Activated CD8-positive, alpha-beta memory T cell treated with anti-CD3 and anti-CD28 coated beads, Interleukin-2, amount 10 ng/mL, durations not matched to agents 7 days and 5 days (primary cell): ENCODE measurements around the gene MAP4K5. TPM values are rescaled to one million over a fixed set of nuclear protein-coding genes. Genes with fewer than 3 reads are reported as not detected.

Source experiments
- ATAC-seq: fragments of 150-1000 bp; cut with Tn5 transposase; one replicate; pipeline ENCODE4 v1.10.0; 2021; ENCODE audit warnings: moderate library complexity
- CTCF ChIA-PET: fragments of 350-600 bp; sonication (Branson Sonifier 250); formaldehyde crosslinking; loops from one replicate; lab custom pipeline; 2021; ENCODE audit warnings: antibody characterized with exemption; lab: Charles Lee
- DNase-seq: peaks from one replicate; pipeline ENCODE4 v3.0.0-alpha.2; 2020
- H3K27ac Mint-ChIP-seq: one replicate; pipeline ENCODE4 v1.8.0; 2021; ENCODE audit warnings: mild to moderate bottlenecking, mixed read lengths
- H3K27me3 Mint-ChIP-seq: one replicate; pipeline ENCODE4 v1.8.0; 2021; ENCODE audit warnings: mixed read lengths
- H3K36me3 Mint-ChIP-seq: one replicate; pipeline ENCODE4 v1.8.0; 2021; ENCODE audit warnings: mild to moderate bottlenecking, mixed read lengths
- H3K4me1 Mint-ChIP-seq: one replicate; pipeline ENCODE4 v1.8.0; 2021; ENCODE audit warnings: mixed read lengths
- H3K4me3 Mint-ChIP-seq: one replicate; pipeline ENCODE4 v1.8.0; 2021; ENCODE audit warnings: mild to moderate bottlenecking, moderate library complexity, mixed read lengths
- H3K9me3 Mint-ChIP-seq: one replicate; pipeline ENCODE4 v1.8.0; 2022; ENCODE audit warnings: low read depth, mixed read lengths
- total RNA-seq, 2 experiments: library from RNA; stranded (reverse); gene quantifications; one replicate each; pipeline ENCODE4 v1.2.3, GENCODE V29; 2021

MAP4K5 gene
- total RNA-seq, 2 experiments from 2014 or later = 31.4 to 38.7 TPM

DNA sequence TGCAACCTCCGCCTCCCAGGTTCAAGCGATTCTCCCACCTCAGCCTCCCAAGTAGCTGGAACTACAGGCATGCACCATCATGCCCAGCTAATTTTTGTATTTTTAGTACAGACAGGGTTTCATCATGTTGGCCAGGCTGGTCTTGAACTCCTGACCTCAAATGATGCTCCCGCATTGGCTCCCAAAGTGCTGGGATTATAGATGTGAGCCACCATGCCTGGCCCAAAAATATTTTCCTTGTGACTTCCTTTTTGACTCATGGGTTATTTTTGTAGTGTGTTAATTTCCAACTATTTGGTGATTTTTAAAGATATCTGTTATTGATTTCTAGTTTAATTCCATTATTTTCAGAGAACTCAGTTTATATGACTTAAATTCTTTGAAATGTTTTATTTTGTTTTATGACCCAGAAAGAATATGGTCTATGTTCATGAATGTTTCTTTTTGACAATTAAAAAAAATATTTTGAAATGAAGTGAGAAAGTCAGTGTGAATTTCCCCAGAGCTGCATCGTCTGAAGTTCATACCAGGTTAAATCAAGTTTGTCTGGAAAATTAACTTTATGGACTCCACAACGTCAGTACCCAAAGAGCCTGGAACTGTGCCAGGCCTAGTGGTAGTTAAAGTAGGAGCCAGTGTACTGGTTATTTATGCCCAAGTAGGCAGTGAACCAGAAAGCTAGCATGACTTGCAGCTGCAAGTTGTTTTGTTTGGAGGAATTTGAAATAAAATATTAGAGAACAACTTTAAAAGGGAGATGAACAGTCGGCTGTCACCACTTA, 132.9 kb downstream of the MAP4K5 start:
- Mint-ChIP-seq H3K9me3 (no peaks in the 10 kb centered on the region), H3K36me3 (peaks cover 2% of the 10 kb centered on the region), H3K4me3 (no peak overlapping the region), H3K27ac (no peak overlapping the region), H3K4me1 (peaks cover 18% of the 10 kb centered on the region), H3K27me3 (peaks cover 6% of the 10 kb centered on the region)
- ATAC-seq = no peak
- no peak for DNase-seq
- CTCF ChIA-PET = no interaction called here

DNA sequence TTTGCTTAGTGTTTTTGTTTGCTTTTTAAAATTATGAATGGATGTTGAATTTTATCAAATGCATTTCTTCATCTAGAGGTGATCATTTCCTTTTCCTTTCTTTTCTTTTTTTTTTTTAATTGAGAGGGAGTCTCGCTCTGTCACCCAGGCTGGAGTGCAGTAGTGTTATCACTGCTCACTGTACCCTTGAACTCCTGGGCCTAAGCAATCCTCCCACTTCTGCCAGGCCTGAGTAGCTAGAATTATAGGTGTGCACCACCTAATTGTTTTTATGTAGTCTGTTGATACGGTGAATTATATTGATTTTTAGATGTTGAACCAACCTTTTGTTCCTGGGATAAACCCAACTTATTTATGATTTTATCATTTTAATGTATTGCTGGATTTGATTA, 134.2 kb downstream of the MAP4K5 start:
- CTCF ChIA-PET = no interaction called here
- Mint-ChIP-seq H3K4me1 (peaks cover 18% of the 10 kb centered on the region), H3K27me3 (peaks cover 6% of the 10 kb centered on the region), H3K9me3 (no peaks in the 10 kb centered on the region), H3K27ac (no peak overlapping the region), H3K4me3 (no peak overlapping the region), H3K36me3 (peaks cover 2% of the 10 kb centered on the region)
- ATAC-seq (no peak), DNase-seq (no peak)

DNA sequence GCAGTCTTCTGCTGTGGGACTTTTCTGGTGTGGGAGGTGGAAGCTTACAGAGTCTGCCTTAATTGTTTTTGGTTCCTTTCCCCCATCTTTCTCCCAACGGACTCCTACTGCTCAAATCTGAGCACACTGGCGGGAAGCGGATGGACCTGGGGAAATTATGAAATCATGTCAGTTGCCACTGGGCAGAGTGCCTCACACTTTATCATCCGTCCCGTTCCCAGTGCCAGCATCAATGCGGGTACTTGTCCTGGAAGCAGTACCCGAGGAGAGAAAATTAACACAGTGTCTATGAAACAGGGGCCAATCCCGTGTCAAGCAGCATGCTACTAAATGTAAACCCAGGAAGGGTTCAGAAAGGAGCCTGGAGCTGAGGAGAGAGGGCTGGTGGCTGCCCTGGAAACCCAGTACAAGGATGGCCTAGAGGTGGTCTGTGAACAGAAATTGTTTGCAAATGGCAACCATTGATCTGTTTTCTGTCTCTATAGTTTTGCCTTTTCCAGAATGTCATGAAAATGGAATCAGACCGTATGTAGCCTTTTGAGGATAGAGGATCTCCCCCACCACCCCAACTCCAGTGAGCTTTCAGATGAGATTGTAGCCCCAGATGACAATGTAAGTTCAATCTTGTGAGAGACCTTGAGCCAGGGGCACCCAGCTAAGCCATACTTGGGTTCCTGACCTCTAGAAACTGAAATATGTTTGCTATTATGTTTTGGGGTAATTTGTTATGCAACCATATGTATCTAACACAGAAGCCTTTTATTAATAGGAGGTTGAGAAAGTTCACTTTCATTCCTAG, 134.8 kb downstream of the MAP4K5 start:
- H3K27ac Mint-ChIP-seq = no peak overlapping the region
- no peak for ATAC-seq
- peaks cover 6% of the 10 kb centered on the region for H3K27me3 Mint-ChIP-seq
- H3K9me3 Mint-ChIP-seq = no peaks in the 10 kb centered on the region
- CTCF ChIA-PET = interaction anchor here (2.5 kb wide), 1 partner anchor 77 kb away, joined by 14 read pairs; no protein-coding TSS in a partner anchor
- DNase-seq = no peak
- H3K36me3 Mint-ChIP-seq = peaks cover 2% of the 10 kb centered on the region
- peak overlapping the region; percentile 72 for H3K4me3 Mint-ChIP-seq
- H3K4me1 Mint-ChIP-seq = peaks cover 15% of the 10 kb centered on the region

DNA sequence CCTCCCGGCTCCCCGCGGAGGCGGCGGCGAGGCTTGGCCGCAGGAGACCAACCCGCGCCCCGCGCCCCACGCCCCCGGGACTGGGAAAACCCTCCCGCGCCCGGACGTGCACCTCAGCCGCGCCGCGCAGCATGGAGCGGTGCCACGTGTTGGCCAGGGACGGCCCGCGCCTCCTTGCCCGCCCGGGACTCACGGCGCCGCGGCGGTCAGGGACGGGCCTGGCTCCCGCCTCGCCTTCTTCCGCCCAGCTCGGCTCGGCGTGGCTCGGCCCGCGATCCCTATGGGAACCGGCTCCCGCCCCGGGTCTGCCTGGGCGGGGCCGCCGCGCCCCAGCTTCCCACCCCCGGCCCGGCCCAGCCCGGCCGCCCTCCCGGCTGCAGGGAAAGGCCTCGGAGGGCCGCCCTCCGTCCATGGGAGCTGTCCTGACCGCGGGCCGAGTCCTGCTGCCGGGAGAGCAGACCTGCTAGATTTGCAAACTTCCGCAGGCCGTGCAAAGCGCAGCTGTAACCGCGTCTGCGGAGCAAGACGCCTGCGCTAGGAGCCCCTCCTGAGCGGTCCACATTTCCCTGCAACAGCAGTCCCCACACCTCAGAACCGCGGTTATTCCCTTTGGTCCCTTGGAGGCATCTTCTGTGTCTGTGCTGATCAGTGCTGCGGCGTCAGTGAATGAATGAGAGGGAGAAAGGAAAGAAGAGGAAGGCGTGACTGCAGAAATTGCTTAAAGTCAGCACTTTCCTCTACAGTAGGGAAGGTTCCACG, 135.6 kb downstream of the MAP4K5 start, which contains the start of gene CDKL1:
TSS of gene CDKL1 (minus strand) at position 251 of the 759 bp plus-strand sequence. CDS start 1,013 bp downstream, outside the sequence.
- peak; percentile 84 for ATAC-seq
- peaks cover 2% of the 10 kb centered on the region for H3K36me3 Mint-ChIP-seq
- peaks cover 15% of the 10 kb centered on the region for H3K4me1 Mint-ChIP-seq
- H3K9me3 Mint-ChIP-seq = no peaks in the 10 kb centered on the region
- peaks cover 6% of the 10 kb centered on the region for H3K27me3 Mint-ChIP-seq
- H3K27ac Mint-ChIP-seq = peak within 1 kb of the TSS; percentile 56
- CTCF ChIA-PET = interaction anchor here (0.9 to 2.5 kb wide), 3 partner anchors 34 to 135 kb away, joined by 3 to 14 read pairs (median 4); partner anchors contain the start of gene MAP4K5
- H3K4me3 Mint-ChIP-seq = peak within 1 kb of the TSS; percentile 85
- DNase-seq = peak; percentile 58

DNA sequence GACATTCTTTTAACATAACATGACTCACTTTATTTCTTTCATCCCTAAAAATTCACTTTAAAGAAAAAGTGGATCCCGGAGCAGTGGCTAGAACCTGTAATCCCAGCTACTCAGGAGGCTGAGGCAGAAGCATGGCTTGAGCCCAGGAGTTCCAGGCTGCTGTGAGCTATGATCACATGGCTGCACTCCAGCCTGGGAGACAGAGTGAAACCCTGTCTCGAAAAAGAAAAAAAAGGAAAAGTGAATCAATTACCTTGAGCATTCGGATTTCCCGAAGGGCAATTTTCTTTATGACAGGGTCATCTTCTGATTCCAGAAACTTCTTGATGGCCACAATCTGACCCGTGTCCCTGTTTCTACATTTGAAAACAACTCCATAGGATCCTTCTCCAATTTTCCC, 136.9 kb downstream of the MAP4K5 start:
- ATAC-seq = no peak
- H3K4me3 Mint-ChIP-seq = peak overlapping the region; percentile 85
- CTCF ChIA-PET = interaction anchor here (2.5 kb wide), 1 partner anchor 74 kb away, joined by 14 read pairs; no protein-coding TSS in a partner anchor
- peaks cover 2% of the 10 kb centered on the region for H3K36me3 Mint-ChIP-seq
- H3K27me3 Mint-ChIP-seq = peaks cover 6% of the 10 kb centered on the region
- DNase-seq = no peak
- H3K27ac Mint-ChIP-seq = no peak overlapping the region
- H3K4me1 Mint-ChIP-seq = peaks cover 15% of the 10 kb centered on the region
- no peaks in the 10 kb centered on the region for H3K9me3 Mint-ChIP-seq

DNA sequence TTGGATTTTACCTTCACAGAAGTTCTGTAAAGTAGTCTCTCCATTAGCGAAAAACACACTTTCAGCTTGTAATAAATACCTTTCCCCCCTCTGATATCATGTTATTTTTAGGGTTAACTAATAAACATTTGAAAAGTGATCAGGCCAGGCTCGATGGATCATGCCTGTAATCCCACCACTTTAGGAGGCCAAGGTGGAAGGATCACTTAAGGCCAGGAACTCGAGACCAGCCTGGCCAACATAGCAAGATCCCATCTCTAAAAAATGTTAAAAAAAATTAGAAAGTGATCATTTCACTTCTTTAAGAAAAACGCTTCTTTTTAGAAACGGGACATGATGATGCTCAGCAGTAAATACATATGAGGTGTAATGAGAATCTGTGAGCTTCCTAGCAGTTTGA, 137.7 kb downstream of the MAP4K5 start:
- no peaks in the 10 kb centered on the region for H3K9me3 Mint-ChIP-seq
- no peak overlapping the region for H3K4me3 Mint-ChIP-seq
- peaks cover 2% of the 10 kb centered on the region for H3K36me3 Mint-ChIP-seq
- peaks cover 15% of the 10 kb centered on the region for H3K4me1 Mint-ChIP-seq
- H3K27me3 Mint-ChIP-seq = peaks cover 6% of the 10 kb centered on the region
- no peak for ATAC-seq
- CTCF ChIA-PET = interaction anchor here (0.8 to 1.3 kb wide), 2 partner anchors 52 to 74 kb away, joined by 4 to 5 read pairs; no protein-coding TSS in a partner anchor
- H3K27ac Mint-ChIP-seq = no peak overlapping the region
- DNase-seq = no peak

DNA sequence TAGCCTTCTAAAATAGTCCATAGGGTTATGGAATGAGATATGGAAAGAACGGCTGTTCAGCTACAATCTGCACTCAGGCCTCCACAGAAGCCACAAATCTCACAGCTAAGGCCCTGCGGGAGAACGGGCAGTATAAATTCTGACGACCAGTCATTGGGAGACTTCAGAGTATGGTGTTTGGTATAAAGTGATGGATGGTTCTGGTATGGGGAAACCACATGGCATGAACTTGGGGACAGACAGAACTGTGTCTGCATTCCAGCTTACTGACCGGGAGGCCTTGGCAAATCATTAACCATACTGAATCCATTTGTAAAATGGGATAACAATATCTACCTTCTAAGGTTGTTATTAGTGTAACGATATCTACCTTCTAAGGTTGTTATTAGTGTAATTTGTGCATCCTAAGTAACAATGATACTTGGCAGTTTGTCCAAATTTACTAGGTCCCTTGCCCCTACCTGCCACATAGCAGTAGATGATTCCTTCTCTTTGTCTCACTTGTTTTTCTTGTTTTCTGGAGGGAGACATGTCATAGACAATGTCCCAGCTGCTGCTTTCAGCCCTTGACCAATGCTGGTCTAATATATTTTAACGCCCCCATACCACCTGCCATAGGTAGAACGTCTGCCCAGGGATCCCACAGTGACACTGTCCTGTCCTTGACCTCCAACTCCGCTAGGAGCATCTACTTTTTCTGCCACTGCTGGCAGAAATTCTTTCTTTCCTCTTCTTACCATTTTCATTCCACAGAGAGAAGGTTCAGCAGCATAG, 142.5 kb downstream of the MAP4K5 start:
- no peaks in the 10 kb centered on the region for H3K27me3 Mint-ChIP-seq
- H3K36me3 Mint-ChIP-seq = no peaks in the 10 kb centered on the region
- CTCF ChIA-PET = no interaction called here
- H3K4me3 Mint-ChIP-seq = no peak overlapping the region
- H3K27ac Mint-ChIP-seq = no peak overlapping the region
- no peaks in the 10 kb centered on the region for H3K4me1 Mint-ChIP-seq
- no peak for ATAC-seq
- no peak for DNase-seq
- no peaks in the 10 kb centered on the region for H3K9me3 Mint-ChIP-seq

DNA sequence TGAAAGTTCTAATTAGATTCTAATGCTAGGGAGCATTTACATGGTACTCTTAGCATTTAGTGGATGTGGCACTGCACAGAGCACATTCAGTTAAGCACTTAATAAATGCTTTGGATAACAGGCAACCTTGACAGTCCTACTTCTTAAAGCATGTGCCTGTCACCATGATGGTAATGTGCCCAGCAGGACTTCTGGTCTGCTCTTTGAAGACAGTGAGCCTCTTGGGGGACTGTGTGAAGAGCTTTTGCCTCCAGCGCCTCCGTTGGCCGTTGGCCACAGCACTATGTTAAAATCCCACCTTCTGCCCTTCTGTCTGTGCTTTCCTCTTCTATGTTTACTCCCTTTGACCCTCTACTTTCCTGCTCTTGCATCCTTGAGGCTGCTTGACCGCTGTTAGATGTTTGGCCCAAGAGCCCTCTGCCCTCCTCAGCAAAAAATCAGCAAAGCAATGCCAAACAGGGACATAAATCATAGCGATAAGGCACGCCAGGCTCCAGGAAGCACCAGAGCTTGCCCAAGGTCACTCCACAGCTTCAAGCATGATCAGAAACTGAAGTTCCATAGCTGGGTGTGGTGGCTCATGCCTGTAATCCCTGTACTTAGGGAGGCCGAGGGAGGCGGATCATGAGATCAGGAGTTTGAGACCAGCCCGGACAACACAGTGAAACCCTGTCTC, 144.0 kb downstream of the MAP4K5 start:
- H3K27ac Mint-ChIP-seq = no peak overlapping the region
- CTCF ChIA-PET = no interaction called here
- no peak for DNase-seq
- no peaks in the 10 kb centered on the region for H3K36me3 Mint-ChIP-seq
- H3K27me3 Mint-ChIP-seq = no peaks in the 10 kb centered on the region
- H3K9me3 Mint-ChIP-seq = no peaks in the 10 kb centered on the region
- H3K4me3 Mint-ChIP-seq = no peak overlapping the region
- no peaks in the 10 kb centered on the region for H3K4me1 Mint-ChIP-seq
- ATAC-seq = no peak

DNA sequence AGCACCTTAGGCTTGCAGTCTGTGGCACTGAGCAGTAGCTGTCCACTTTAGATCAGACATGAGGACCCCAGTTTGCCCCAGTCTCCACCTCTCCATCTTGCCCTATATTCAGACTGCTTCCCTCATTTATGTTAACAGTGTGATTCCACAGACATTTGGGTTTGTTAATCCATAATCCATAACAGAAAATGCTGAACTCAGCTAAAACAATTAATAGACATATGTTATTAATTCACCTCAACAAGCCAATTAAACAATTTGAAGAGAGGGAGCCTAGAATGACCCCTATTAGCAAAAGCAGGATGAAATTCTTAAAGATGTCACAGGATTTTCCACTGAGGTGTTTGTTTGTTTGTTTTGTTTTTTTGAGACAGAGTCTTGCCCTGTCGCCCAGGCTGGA, 144.8 kb downstream of the MAP4K5 start:
- H3K36me3 Mint-ChIP-seq = no peaks in the 10 kb centered on the region
- DNase-seq (no peak), ATAC-seq (no peak)
- no peaks in the 10 kb centered on the region for H3K9me3 Mint-ChIP-seq
- H3K4me3 Mint-ChIP-seq = no peak overlapping the region
- no peaks in the 10 kb centered on the region for H3K4me1 Mint-ChIP-seq
- H3K27me3 Mint-ChIP-seq = no peaks in the 10 kb centered on the region
- no peak overlapping the region for H3K27ac Mint-ChIP-seq
- CTCF ChIA-PET = interaction anchor here (0.6 kb wide), 1 partner anchor 37 kb away, joined by 4 read pairs; no protein-coding TSS in a partner anchor

DNA sequence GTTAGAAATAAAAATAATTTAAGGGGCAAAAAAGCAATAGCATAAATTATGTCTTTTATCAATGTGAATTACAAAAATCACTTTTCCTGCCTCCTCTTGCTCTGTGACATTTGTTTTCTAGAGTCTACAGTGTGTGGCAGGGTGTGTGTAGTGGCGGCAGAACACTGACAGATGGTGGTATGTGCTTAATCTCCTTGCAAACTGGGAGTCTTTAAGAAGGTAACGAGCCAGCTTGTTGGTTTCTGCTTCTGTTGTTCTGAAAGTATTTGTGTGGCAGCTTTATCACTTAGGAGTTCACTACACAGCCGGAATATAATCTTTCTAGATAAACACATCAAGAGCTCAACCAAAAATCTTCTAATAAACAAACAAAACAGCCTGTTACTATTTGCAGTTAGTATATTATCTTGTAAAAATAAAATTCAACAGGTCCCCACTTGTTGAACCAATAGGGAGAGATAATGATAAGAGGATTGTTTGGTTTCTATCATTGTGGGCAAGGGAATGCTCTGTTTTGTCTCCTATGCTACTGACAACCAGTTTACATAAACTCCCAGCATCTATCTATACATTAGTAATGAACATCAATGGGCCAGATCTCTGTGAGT, 148.6 kb downstream of the MAP4K5 start:
- ATAC-seq (no peak), DNase-seq (no peak)
- H3K9me3 Mint-ChIP-seq = no peaks in the 10 kb centered on the region
- no peaks in the 10 kb centered on the region for H3K4me1 Mint-ChIP-seq
- no peak overlapping the region for H3K27ac Mint-ChIP-seq
- no peak overlapping the region for H3K4me3 Mint-ChIP-seq
- H3K27me3 Mint-ChIP-seq = no peaks in the 10 kb centered on the region
- CTCF ChIA-PET = no interaction called here
- H3K36me3 Mint-ChIP-seq = no peaks in the 10 kb centered on the region

DNA sequence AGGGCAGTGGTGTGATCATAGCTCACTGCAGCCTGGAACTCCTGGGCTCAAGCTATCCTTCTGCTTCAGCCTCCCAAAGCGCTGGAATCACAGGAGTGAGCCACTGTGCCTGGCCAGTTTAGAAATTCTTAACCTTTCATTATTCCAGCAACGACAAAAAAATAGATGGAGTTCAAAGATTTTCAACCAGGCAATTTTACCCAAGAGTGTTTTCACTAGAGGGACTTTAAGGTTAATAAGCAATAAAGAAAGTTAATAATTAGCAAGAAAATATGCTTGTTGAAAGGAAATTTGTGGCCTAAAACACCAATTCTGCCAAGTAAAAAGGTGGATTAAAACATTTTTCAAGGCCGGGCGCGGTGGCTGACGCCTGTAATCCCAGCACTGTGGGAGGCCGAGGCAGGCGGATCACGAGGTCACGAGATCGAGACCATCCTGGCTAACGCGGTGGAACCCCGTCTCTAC, 150.5 kb downstream of the MAP4K5 start:
- H3K4me1 Mint-ChIP-seq = no peaks in the 10 kb centered on the region
- H3K27ac Mint-ChIP-seq = no peak overlapping the region
- H3K36me3 Mint-ChIP-seq = no peaks in the 10 kb centered on the region
- DNase-seq (no peak), ATAC-seq (no peak)
- CTCF ChIA-PET = no interaction called here
- no peak overlapping the region for H3K4me3 Mint-ChIP-seq
- H3K27me3 Mint-ChIP-seq = no peaks in the 10 kb centered on the region
- no peaks in the 10 kb centered on the region for H3K9me3 Mint-ChIP-seq
